Right lobe of liver (tissue), 4 donors: ENCODE data around the gene ANXA4.

ENCODE experiments used
- CTCF ChIP-seq, 4 donors: fragments of 200-600 bp in 3 of 4; fragments of 450-650 bp in 1 of 4; IDR thresholded peaks; one replicate each; pipeline versions ENCODE4 v1.5.1 to v1.8.0; 2016 to 2022; ENCODE audit warnings: antibody characterized with exemption in 4 of 4, mild to moderate bottlenecking in 2 of 4
- POLR2A ChIP-seq: fragments of 450-650 bp; IDR thresholded peaks from one replicate; pipeline ENCODE4 v1.6.1; 2017; ENCODE audit warnings: antibody characterized with exemption, mild to moderate bottlenecking
- donor health status: DM: no; HTN: no; CAD: no.
- donor health status: DM: no; HTN: no; CAD: no.
- donor health status: DM: no; HTN: yes; CAD: no.

- no peak for TF ChIP-seq CTCF (IDR thresholded peaks at IDR 0.05)
- TF ChIP-seq POLR2A, result no peak
Measured at GRCh38 chr2:69791045-69791444, 49.1 kb downstream of the ANXA4 start.
